Type B pancreatic cell (in vitro differentiated cells): ENCODE data around the gene EIF4H. TPM values are rescaled to one million over a fixed set of nuclear protein-coding genes. Genes with fewer than 3 reads are reported as not detected.

ENCODE experiments used
- DNase-seq: peaks from one replicate; pipeline ENCODE4 v3.0.0; 2021; ENCODE audit warnings: mixed read lengths; ENCODE audit not compliant: unreplicated experiment; ENCODE audit errors: extremely low spot score
- H3K27ac Mint-ChIP-seq: 2 replicates; pipeline ENCODE4 v1.8.0; 2021; ENCODE audit warnings: mild to moderate bottlenecking, mixed read lengths
- H3K27me3 Mint-ChIP-seq: 2 replicates; pipeline ENCODE4 v1.8.0; 2021; ENCODE audit warnings: mixed read lengths
- H3K36me3 Mint-ChIP-seq: 2 replicates; pipeline ENCODE4 v1.8.0; 2021; ENCODE audit warnings: mixed read lengths
- H3K4me1 Mint-ChIP-seq: one replicate; pipeline ENCODE4 v1.8.0; 2021; ENCODE audit warnings: mixed read lengths; ENCODE audit not compliant: unreplicated experiment
- H3K4me3 Mint-ChIP-seq: 2 replicates; pipeline ENCODE4 v1.8.0; 2021; ENCODE audit warnings: mild to moderate bottlenecking, mixed read lengths
- H3K9me3 Mint-ChIP-seq: 2 replicates; pipeline ENCODE4 v1.8.0; 2021; ENCODE audit warnings: mixed read lengths
- total RNA-seq: library from RNA; stranded (reverse); gene quantifications from 2 replicates; pipeline ENCODE4 v1.2.1, GENCODE V29; 2021; ENCODE audit warnings: low replicate concordance
- TF ChIP-seq, protein P1 (sequence below): fragments of 200-600 bp; sonication (generic); conservative IDR thresholded peaks from 2 replicates; pipeline ENCODE4 v1.5.0; 2021; ENCODE audit warnings: antibody characterized with exemption, mild to moderate bottlenecking

The EIF4H gene
- total RNA-seq, 1 donor from 2014 or later: 251 TPM

GRCh38 chr7:74149071-74149470, 25.1 kb upstream of the EIF4H start:
- no peaks in the 10 kb centered on the region for H3K36me3 Mint-ChIP-seq
- H3K4me1 Mint-ChIP-seq: peaks cover 7% of the 10 kb centered on the region
- no peaks in the 10 kb centered on the region for H3K27me3 Mint-ChIP-seq
- TF ChIP-seq, protein P1, sequence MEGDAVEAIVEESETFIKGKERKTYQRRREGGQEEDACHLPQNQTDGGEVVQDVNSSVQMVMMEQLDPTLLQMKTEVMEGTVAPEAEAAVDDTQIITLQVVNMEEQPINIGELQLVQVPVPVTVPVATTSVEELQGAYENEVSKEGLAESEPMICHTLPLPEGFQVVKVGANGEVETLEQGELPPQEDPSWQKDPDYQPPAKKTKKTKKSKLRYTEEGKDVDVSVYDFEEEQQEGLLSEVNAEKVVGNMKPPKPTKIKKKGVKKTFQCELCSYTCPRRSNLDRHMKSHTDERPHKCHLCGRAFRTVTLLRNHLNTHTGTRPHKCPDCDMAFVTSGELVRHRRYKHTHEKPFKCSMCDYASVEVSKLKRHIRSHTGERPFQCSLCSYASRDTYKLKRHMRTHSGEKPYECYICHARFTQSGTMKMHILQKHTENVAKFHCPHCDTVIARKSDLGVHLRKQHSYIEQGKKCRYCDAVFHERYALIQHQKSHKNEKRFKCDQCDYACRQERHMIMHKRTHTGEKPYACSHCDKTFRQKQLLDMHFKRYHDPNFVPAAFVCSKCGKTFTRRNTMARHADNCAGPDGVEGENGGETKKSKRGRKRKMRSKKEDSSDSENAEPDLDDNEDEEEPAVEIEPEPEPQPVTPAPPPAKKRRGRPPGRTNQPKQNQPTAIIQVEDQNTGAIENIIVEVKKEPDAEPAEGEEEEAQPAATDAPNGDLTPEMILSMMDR: no peak
- H3K27ac Mint-ChIP-seq: peak overlapping the region; percentile 13
- H3K9me3 Mint-ChIP-seq: no peaks in the 10 kb centered on the region
- H3K4me3 Mint-ChIP-seq: no peak overlapping the region
- no peak for DNase-seq

DNA sequence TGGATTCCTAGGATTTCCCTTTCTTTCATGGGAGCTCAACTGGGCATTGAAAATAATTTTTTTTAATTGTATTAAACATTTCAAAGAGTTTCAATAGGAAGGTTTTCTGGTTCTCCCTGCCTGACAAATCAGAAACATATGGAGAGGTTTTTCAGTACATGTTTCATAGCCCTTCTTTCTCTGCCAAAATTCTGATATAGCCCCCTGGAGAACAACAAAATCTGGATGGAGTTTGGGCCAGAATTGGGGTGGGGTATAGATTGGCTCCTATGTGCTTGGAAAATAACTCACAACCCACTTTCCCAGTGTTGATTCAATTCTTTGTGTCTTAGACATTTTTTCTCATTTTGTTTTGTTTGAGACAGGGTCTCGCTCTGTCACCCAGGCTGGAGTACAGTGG, 24.6 kb upstream of the EIF4H start:
- Mint-ChIP-seq H3K9me3 (no peaks in the 10 kb centered on the region), H3K27me3 (no peaks in the 10 kb centered on the region), H3K36me3 (no peaks in the 10 kb centered on the region), H3K4me1 (peaks cover 7% of the 10 kb centered on the region), H3K27ac (peak overlapping the region; percentile 13), H3K4me3 (no peak overlapping the region)
- no peak for DNase-seq
- TF ChIP-seq, protein P1: no peak

DNA sequence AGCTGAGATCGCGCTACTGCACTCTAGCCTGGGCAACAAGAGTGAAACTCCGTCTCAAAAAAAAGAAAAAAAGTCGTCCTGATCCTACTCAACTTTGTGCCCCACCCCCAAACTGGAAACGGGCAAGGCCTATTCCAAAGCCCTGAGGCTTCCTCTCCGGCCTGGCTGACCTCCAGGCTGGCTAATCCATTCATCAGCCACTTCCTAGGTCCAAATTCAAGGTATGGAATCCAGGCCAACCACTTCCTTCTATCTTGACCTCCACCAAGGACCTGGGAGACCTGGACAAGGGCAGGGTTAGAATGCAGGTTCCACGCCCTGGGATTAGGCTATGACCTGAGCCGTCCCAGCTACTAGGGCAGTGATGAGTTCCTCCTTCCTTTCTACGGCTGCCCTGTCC, 20.4 kb upstream of the EIF4H start:
- no peak overlapping the region for H3K27ac Mint-ChIP-seq
- H3K27me3 Mint-ChIP-seq: no peaks in the 10 kb centered on the region

GRCh38 chr7:74155810-74156395, 18.3 kb upstream of the EIF4H start:
- TF ChIP-seq, protein P1: no peak
- Mint-ChIP-seq H3K4me3 (no peak overlapping the region), H3K27me3 (no peaks in the 10 kb centered on the region), H3K36me3 (no peaks in the 10 kb centered on the region), H3K27ac (no peak overlapping the region), H3K4me1 (no peaks in the 10 kb centered on the region), H3K9me3 (no peaks in the 10 kb centered on the region)
- DNase-seq: no peak

More for the DNA sequence above, 20.4 kb upstream of the EIF4H start:
- no peak for DNase-seq
- H3K9me3 Mint-ChIP-seq: no peaks in the 10 kb centered on the region
- no peaks in the 10 kb centered on the region for H3K36me3 Mint-ChIP-seq
- peaks cover 7% of the 10 kb centered on the region for H3K4me1 Mint-ChIP-seq
- H3K4me3 Mint-ChIP-seq: no peak overlapping the region
- TF ChIP-seq, protein P1: no peak

- no peaks in the 10 kb centered on the region for H3K4me1 Mint-ChIP-seq
These were observed 16.6 kb upstream of the EIF4H start for GRCh38 chr7:74157605-74158004.

More at GRCh38 chr7:74157605-74158004, 16.6 kb upstream of the EIF4H start:
- no peak overlapping the region for H3K4me3 Mint-ChIP-seq
- H3K36me3 Mint-ChIP-seq: no peaks in the 10 kb centered on the region
- H3K27me3 Mint-ChIP-seq: no peaks in the 10 kb centered on the region
- H3K27ac Mint-ChIP-seq: no peak overlapping the region
- TF ChIP-seq, protein P1: no peak
- no peaks in the 10 kb centered on the region for H3K9me3 Mint-ChIP-seq
- no peak for DNase-seq
